K562 (cell line): ENCODE measurements around the gene ATP13A4. TPM values are rescaled to one million over a fixed set of nuclear protein-coding genes. Genes with fewer than 3 reads are reported as not detected.

Experiments
- ATAC-seq: fragments of 200-7000 bp; cut with Tn5 transposase; 3 replicates; pipeline ENCODE4 v1.9.1; 2020; ENCODE audit warnings: moderate library complexity
- BruUV-seq: library from RNA; stranded (reverse); fragments of 400-500 nt; replicated peaks from 2 replicates; lab custom pipeline; 2021; lab: Mats Ljungman, UMichigan
- CTCF ChIA-PET: fragments of 300-600 bp; formaldehyde crosslinking; extraction: SDS; loops from one replicate; lab custom pipeline; 2021; ENCODE audit warnings: low intra/inter-chr PET ratio; lab: Yijun Ruan, JAX
- POLR2A ChIA-PET: fragments of 300-600, 350-650 bp; sonication (Branson Sonifier 250); formaldehyde crosslinking; extraction: SDS; loops from one replicate; lab custom pipeline; 2021; ENCODE audit warnings: antibody characterized with exemption, inconsistent platforms; lab: Yijun Ruan, JAX
- DNase-seq, 4 experiments: peaks; one replicate each; pipeline versions ENCODE4 v3.0.0 to v3.0.0-alpha.2; 2011 to 2018; ENCODE audit warnings: low spot score in 3 of 4, mixed read lengths in 3 of 4; ENCODE audit errors: extremely low read depth in 1 of 4
- FAIRE-seq: peaks from 2 replicates; lab custom pipeline; 2011; peaks lifted over from hg19 to GRCh38; lab: Jason Lieb, UNC
- H2AFZ ChIP-seq: 2 replicates; pipeline ENCODE4 v1.6.0; 2011; ENCODE audit warnings: low read depth, low read length, control low read depth, inconsistent platforms
- H3K27ac ChIP-seq: fragments of 200-600 bp; 3 replicates; pipeline ENCODE4 v1.8.0; 2011; ENCODE audit warnings: low read depth, mild to moderate bottlenecking, control low read depth, inconsistent platforms, low read length, moderate library complexity, mixed read lengths; ENCODE audit errors: extremely low read depth
- H3K27me3 ChIP-seq, 2 experiments: fragments of 300-600 bp in 1 of 2; 2 replicates in 1 of 2; 3 replicates in 1 of 2; pipeline versions ENCODE4 v1.6.0 to v1.8.0; 2011; ENCODE audit warnings: inconsistent platforms in 2 of 2, low read length in 2 of 2, mild to moderate bottlenecking in 1 of 2, mixed read lengths in 1 of 2, moderate library complexity in 1 of 2; ENCODE audit not compliant: control insufficient read depth in 2 of 2, insufficient read depth in 2 of 2
- H3K36me3 ChIP-seq: fragments of 300-600 bp; 3 replicates; pipeline ENCODE4 v1.8.0; 2011; ENCODE audit warnings: mild to moderate bottlenecking, low read length, inconsistent platforms; ENCODE audit not compliant: control insufficient read depth, insufficient read depth
- H3K4me1 ChIP-seq, 2 experiments: fragments of 200-600 bp in 1 of 2; replicated peaks in 1 of 2; 2 replicates in 1 of 2; 3 replicates in 1 of 2; pipeline versions ENCODE4 v1.5.1 to v1.8.0; 2011; ENCODE audit warnings: inconsistent platforms in 2 of 2, low read length in 2 of 2, mild to moderate bottlenecking in 1 of 2, mixed read lengths in 1 of 2, moderate library complexity in 1 of 2; ENCODE audit not compliant: control insufficient read depth in 2 of 2, insufficient read depth in 2 of 2
- H3K4me2 ChIP-seq: 2 replicates; pipeline ENCODE4 v1.6.1; 2011; ENCODE audit warnings: low read length, control low read depth, inconsistent platforms, mixed read lengths; ENCODE audit not compliant: insufficient read depth
- H3K4me3 ChIP-seq: fragments of 200-600 bp; sonication (generic), shearing (Covaris generic); 2 replicates; pipeline ENCODE4 v1.5.1; 2016; ENCODE audit warnings: control low read depth, inconsistent platforms
- H3K79me2 ChIP-seq: fragments of 200-600 bp; 3 replicates; pipeline ENCODE4 v1.8.0; 2011; ENCODE audit warnings: low read length, inconsistent platforms; ENCODE audit not compliant: control insufficient read depth, insufficient read depth
- H3K9ac ChIP-seq, 2 experiments: 2 replicates each; pipeline versions ENCODE4 v1.6.0 to v1.6.1; 2011; ENCODE audit warnings: low read depth in 2 of 2, low read length in 2 of 2, control low read depth in 1 of 2, inconsistent platforms in 1 of 2, mild to moderate bottlenecking in 1 of 2, mixed read lengths in 1 of 2; ENCODE audit not compliant: insufficient read depth in 1 of 2
- H3K9me1 ChIP-seq: one replicate; pipeline ENCODE4 v1.6.0; 2011; ENCODE audit warnings: inconsistent platforms, mild to moderate bottlenecking, low read length, moderate library complexity; ENCODE audit not compliant: control insufficient read depth, insufficient read depth
- H3K9me3 ChIP-seq: replicated peaks from 2 replicates; pipeline ENCODE4 v1.5.1; 2011; ENCODE audit warnings: low read depth, low read length, inconsistent platforms; ENCODE audit not compliant: control insufficient read depth, insufficient read depth
- H4K20me1 ChIP-seq: replicated peaks from 2 replicates; pipeline ENCODE4 v1.6.1; 2011; ENCODE audit warnings: low read length, inconsistent platforms, mixed read lengths; ENCODE audit not compliant: control insufficient read depth, insufficient read depth
- ASH1L ChIP-seq: fragments of 450-650 bp; IDR thresholded peaks from 2 replicates; pipeline ENCODE4 v1.6.1; 2018; ENCODE audit warnings: borderline replicate concordance, mild to moderate bottlenecking, low read depth; ENCODE audit not compliant: partially characterized antibody
- BDP1 ChIP-seq: IDR thresholded peaks from 3 replicates; pipeline ENCODE4 v1.6.1; 2011; ENCODE audit not compliant: insufficient read length, insufficient read depth
- CSDE1 ChIP-seq, 2 experiments: fragments of 450-650 bp; IDR thresholded peaks; 2 replicates each; pipeline ENCODE4 v1.6.1; 2016; ENCODE audit warnings: mild to moderate bottlenecking in 1 of 2
- EGR1 ChIP-seq: fragments of 450-650 bp; conservative IDR thresholded peaks from 2 replicates; pipeline ENCODE4 v1.6.1; 2017; ENCODE audit warnings: mild to moderate bottlenecking
- HMG20B ChIP-seq: fragments of 250-450 bp; sonication (Bioruptor Pico); IDR thresholded peaks from 2 replicates; pipeline ENCODE4 v1.5.0; 2021; ENCODE audit warnings: mild to moderate bottlenecking
- LEF1 ChIP-seq: fragments of 450-650 bp; IDR thresholded peaks from 2 replicates; pipeline ENCODE4 v1.6.1; 2016; ENCODE audit warnings: mild to moderate bottlenecking
- MCM3 ChIP-seq: fragments of 450-650 bp; IDR thresholded peaks from 2 replicates; pipeline ENCODE4 v1.6.1; 2016
- NFE2L1 ChIP-seq: fragments of 450-650 bp; IDR thresholded peaks from 2 replicates; pipeline ENCODE4 v1.6.1; 2016; ENCODE audit warnings: missing genetic modification characterization, low read depth, mild to moderate bottlenecking, missing compliant biosample characterization, moderate library complexity, borderline replicate concordance
- POLR2AphosphoS2 ChIP-seq: IDR thresholded peaks from 2 replicates; pipeline ENCODE4 v1.6.1; 2012; ENCODE audit warnings: low read length, improper control_type of control experiment
- RAD21 ChIP-seq, 2 experiments: fragments of 250-450 bp in 1 of 2; fragments of 450-650 bp in 1 of 2; sonication (Bioruptor Pico) in 1 of 2; formaldehyde crosslinking in 1 of 2; IDR thresholded peaks in 1 of 2; conservative IDR thresholded peaks in 1 of 2; 2 replicates each; pipeline versions ENCODE4 v1.4.0 to v1.8.0; 2020 to 2022; ENCODE audit warnings: mild to moderate bottlenecking in 2 of 2, moderate library complexity in 1 of 2
- SAFB ChIP-seq: fragments of 200-400 bp; formaldehyde crosslinking; IDR thresholded peaks from 2 replicates; pipeline ENCODE4 v1.6.1; 2017; ENCODE audit warnings: low read depth, low read length, borderline replicate concordance
- SMC3 ChIP-seq: conservative IDR thresholded peaks from 2 replicates; pipeline ENCODE4 v1.6.1; 2011; ENCODE audit warnings: low read depth, low read length, improper control_type of control experiment; ENCODE audit not compliant: insufficient read depth
- TARDBP ChIP-seq: fragments of 450-650 bp; IDR thresholded peaks from 2 replicates; pipeline ENCODE4 v1.6.1; 2016
- TBP ChIP-seq: optimal IDR thresholded peaks from 2 replicates; pipeline ENCODE3; 2011; ENCODE audit warnings: low read depth, low read length, improper control_type of control experiment
- ZNF165 ChIP-seq: fragments of 250-450 bp; sonication (Bioruptor Pico); IDR thresholded peaks from 2 replicates; pipeline ENCODE4 v1.4.0; 2020; ENCODE audit warnings: borderline replicate concordance
- ZNF316 ChIP-seq: fragments of 450-650 bp; IDR thresholded peaks from 2 replicates; pipeline ENCODE4 v1.6.1; 2016
- ZNF445 ChIP-seq: fragments of 250-450 bp; sonication (Bioruptor Pico); IDR thresholded peaks from 2 replicates; pipeline ENCODE4 v1.4.0; 2020; ENCODE audit warnings: low read depth, mild to moderate bottlenecking, moderate library complexity
- ZNF699 ChIP-seq: fragments of 250-450 bp; sonication (Bioruptor Pico); IDR thresholded peaks from 2 replicates; pipeline ENCODE4 v1.8.0; 2021; ENCODE audit warnings: mild to moderate bottlenecking, moderate library complexity; ENCODE audit not compliant: insufficient replicate concordance
- WGBS: fragments of 100-300 bp; shearing (Covaris generic); methylation state at CpG from one replicate; pipeline ENCODE4 v1.1.6; 2016; ENCODE audit warnings: low coverage, mixed read lengths; ENCODE audit not compliant: insufficient coverage; ENCODE audit errors: missing lambda C conversion rate; 5-methylcytosine and 5-hydroxymethylcytosine counted together
- in situ Hi-C: fragments of 300-500 bp; cut with MboI; formaldehyde crosslinking; loops from 4 replicates; pipeline ENCODE4 v1.15.0; 2018; ENCODE audit warnings: inconsistent platforms, mixed read lengths
- intact Hi-C: fragments of 100-400 bp; cut with micrococcal nuclease; formaldehyde crosslinking; loops from 2 replicates; pipeline ENCODE4 v1.14.2; 2022
- polyA plus RNA-seq, 8 experiments: library from polyadenylated mRNA; depleted of rRNA in 4 of 8; stranded (reverse) in 5 of 8; unstranded in 3 of 8; fragments of >200 nt; fragmentation: Nextera tagmentation in 2 of 8; fragmentation: Illumina TruSeq in 1 of 8; extraction: Ambion mirVana in 2 of 8; extraction: Trizol in 1 of 8; gene quantifications; 2 replicates each; pipeline versions ENCODE4 v1.2.1 to v1.2.3, GENCODE V29; 2011 to 2014; ENCODE audit warnings: inconsistent platforms in 1 of 8, missing spikeins in 1 of 8
- total RNA-seq, 7 experiments: library from RNA; depleted of rRNA in 6 of 7; stranded (reverse); fragments of >200 nt in 6 of 7; fragmentation: Illumina TruSeq in 2 of 7; extraction: Trizol in 2 of 7; gene quantifications; 2 replicates each; pipeline versions ENCODE4 v1.2.1 to v1.2.3, GENCODE V29; 2011 to 2021; ENCODE audit warnings: low replicate concordance in 1 of 7
- TF ChIP-seq, protein P1 (sequence below): fragments of 150-350 bp; conservative IDR thresholded peaks from 2 replicates; pipeline ENCODE4 v1.6.1; 2014; ENCODE audit warnings: low read length
- TF ChIP-seq, protein P2 (sequence below): fragments of 450-650 bp; formaldehyde crosslinking; IDR thresholded peaks from 2 replicates; pipeline ENCODE4 v1.4.0; 2022; ENCODE audit warnings: mild to moderate bottlenecking, moderate library complexity

Gene ATP13A4
- total and polyA plus RNA-seq, 9 of the 15 experiments (the other 6 are each of a cell fraction or from before 2014, with no cell fraction given): 0.03 to 0.14 (median 0.07) TPM; not detected in 6

DNA sequence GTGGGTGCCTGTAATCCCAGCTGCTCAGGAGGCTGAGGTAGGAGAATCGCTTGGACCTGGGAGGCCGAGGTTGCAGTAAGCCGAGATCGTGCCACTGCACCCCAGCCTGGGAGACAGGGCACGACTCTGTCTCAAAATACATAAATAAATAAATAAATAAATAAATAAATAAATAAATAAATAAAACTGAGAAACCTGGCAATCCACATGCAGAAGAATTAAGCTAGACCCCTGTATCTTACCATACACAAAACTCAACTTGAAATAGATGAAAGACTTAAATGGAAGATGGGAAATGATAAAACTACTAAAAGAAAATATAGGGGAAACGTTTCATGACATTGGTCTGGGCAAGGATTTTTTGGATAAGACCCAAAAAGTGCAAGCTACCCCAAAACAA lies 58.0 kb downstream of the ATP13A4 start (continued):
- TF ChIP-seq SAFB (no peak), LEF1 (no peak), ZNF165 (CRISPR knock-in tag) (no peak), HMG20B (CRISPR knock-in tag) (no peak), ZNF699 (no peak), ZNF445 (CRISPR knock-in tag) (no peak), RAD21 (CRISPR knock-in tag; conservative IDR thresholded peaks at IDR 0.05 in 1 of 2, IDR thresholded peaks at IDR 0.05 in 1 of 2) (no peak), POLR2AphosphoS2 (no peak), ZNF316 (no peak)

DNA sequence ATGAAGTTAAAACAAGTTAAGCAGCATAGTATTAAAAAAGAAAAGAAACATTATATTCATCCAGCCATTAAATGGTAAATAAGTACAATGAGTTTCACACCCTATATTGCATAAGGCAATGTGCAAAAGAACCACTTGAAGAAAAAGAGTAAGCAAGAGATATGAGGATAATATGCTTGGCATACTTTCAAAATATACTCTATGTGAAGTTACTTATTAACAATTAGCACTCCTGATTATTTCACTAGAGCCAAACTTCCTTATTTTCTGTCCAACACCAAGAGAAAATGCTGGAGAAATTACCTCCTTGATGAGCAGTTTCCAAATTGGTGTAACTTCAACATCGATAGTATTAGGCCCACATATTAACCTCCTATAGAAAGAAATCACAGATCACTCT lies 63.7 kb downstream of the ATP13A4 start:
- Histone ChIP-seq H3K27ac (no peak overlapping the region), H3K9me3 (no peaks in the 10 kb centered on the region), H3K4me1 (no peaks in the 10 kb centered on the region), H3K27me3 (no peaks in the 10 kb centered on the region), H2AFZ (no peak overlapping the region), H3K79me2 (no peaks in the 10 kb centered on the region), H3K9ac (no peak overlapping the region), H4K20me1 (no peaks in the 10 kb centered on the region), H3K4me2 (no peak overlapping the region), H3K4me3 (no peak overlapping the region), H3K36me3 (no peaks in the 10 kb centered on the region), H3K9me1 (no peaks in the 10 kb centered on the region)
- no peak for FAIRE-seq
- in situ Hi-C loops (no loop called here), intact Hi-C loops (no loop called here)
- POLR2A ChIA-PET: no interaction called here
- 0% methylated on average over 1 of the region's 1 CpG for WGBS
- DNase-seq: no peak
- ATAC-seq: no peak
- no TSS peak for BruUV-seq
- CTCF ChIA-PET: no interaction called here
- no peak for TF ChIP-seq NFE2L1 (tag)
- TF ChIP-seq TARDBP: no peak
- TF ChIP-seq, protein P1, sequence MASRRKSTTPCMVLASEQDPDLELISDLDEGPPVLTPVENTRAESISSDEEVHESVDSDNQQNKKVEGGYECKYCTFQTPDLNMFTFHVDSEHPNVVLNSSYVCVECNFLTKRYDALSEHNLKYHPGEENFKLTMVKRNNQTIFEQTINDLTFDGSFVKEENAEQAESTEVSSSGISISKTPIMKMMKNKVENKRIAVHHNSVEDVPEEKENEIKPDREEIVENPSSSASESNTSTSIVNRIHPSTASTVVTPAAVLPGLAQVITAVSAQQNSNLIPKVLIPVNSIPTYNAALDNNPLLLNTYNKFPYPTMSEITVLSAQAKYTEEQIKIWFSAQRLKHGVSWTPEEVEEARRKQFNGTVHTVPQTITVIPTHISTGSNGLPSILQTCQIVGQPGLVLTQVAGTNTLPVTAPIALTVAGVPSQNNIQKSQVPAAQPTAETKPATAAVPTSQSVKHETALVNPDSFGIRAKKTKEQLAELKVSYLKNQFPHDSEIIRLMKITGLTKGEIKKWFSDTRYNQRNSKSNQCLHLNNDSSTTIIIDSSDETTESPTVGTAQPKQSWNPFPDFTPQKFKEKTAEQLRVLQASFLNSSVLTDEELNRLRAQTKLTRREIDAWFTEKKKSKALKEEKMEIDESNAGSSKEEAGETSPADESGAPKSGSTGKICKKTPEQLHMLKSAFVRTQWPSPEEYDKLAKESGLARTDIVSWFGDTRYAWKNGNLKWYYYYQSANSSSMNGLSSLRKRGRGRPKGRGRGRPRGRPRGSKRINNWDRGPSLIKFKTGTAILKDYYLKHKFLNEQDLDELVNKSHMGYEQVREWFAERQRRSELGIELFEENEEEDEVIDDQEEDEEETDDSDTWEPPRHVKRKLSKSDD: no peak
- TF ChIP-seq, protein P2, sequence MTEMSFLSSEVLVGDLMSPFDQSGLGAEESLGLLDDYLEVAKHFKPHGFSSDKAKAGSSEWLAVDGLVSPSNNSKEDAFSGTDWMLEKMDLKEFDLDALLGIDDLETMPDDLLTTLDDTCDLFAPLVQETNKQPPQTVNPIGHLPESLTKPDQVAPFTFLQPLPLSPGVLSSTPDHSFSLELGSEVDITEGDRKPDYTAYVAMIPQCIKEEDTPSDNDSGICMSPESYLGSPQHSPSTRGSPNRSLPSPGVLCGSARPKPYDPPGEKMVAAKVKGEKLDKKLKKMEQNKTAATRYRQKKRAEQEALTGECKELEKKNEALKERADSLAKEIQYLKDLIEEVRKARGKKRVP (CRISPR knock-in tag): no peak
- TF ChIP-seq ASH1L: no peak
- no peak for TF ChIP-seq EGR1
- no peak for TF ChIP-seq SMC3
- no peak for TF ChIP-seq CSDE1 (IDR thresholded peaks at IDR 0.05)
- TF ChIP-seq TBP: no peak
- TF ChIP-seq BDP1: no peak
- no peak for TF ChIP-seq MCM3
